Smooth muscle cell of the brain vasculature (primary cell): ENCODE data around the gene SLC25A25.
"Not testable (repeated sequence)": the region's sequence is repeated elsewhere in the genome, so short reads cannot be mapped to it uniquely, and the experiment has no call there.

Source experiments
- DNase-seq: peaks from one replicate; pipeline ENCODE4 v3.0.0-alpha.2; 2012; ENCODE audit warnings: low read depth, low spot score

The SLC25A25 gene

GRCh38 chr9:128051932-128052709 lies 15.9 kb upstream of the SLC25A25 start:
- DNase-seq, result no peak

GRCh38 chr9:128053560-128053959 lies 14.5 kb upstream of the SLC25A25 start:
- DNase-seq, result no peak

DNA sequence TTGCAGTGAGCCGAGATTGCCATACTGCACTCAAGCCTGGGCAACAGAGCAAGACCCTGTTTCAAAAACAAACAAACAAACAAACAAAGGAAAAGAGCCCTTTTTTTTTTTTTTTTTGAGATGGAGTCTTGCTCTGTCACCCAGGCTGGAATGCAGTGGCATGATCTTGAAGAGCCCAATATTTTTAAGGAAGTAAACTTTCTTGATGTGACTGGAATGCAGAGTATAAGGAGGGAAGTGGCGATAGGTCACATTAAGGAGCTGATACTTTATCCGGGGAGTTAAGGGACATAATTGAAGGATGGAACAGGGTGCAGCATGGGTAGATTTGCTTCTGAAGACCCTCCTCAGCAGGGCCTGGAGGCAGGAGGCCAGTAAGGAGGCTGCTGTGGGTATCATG lies 13.9 kb upstream of the SLC25A25 start:
- no peak for DNase-seq

DNA sequence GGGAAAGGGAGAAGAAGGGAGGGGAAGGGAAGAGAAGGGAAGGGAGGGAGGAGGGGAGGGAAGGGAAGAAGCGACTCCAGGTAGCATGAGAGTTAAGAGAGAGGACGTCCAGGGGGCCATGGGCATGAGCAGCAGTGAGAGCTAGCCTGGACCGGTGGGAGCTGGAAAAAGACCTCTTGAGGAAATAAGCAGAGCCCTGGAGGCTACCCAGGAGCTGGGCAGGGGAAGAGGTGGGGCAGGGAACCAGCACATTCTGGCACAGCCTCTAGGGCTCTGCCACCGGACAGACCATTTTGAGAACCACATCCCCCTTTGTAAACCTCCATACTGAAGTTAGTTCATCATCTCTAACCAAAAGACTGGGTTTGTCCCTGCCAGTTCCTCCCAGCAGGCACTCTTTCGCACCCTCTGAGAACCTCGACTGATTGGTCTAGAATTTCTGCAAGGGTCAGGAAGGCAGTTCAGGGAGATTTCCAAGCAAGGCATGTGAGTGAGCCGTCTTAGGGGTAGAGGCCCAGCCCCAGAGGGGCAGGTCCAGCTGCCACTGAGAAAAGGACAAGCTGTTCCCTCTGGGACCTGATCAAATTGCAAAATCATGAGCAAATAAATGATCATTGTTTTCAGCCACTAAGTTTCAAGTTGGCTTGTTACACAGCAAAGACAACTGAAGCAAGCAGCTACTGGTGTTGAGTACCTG lies 12.5 kb upstream of the SLC25A25 start:
- DNase-seq, result no peak

DNA sequence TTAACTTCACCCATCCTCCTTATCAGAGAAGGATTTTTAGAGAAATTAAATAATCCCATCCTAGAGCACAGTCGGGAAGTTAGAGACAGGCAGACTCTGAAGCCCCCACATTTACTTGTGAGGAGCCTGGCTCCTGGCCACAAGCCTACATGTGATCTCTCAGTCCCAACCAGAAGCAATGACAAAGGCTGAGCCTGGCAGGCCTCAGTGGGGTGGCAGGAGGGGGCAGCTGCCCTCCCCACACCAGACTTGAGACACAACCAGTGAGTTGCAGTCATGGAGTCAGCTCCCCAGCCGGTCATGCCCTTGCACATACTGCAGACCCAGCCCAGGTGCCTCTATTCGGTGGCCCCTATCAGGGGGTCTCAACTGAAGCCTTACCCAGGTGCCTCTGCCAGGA lies 11.9 kb upstream of the SLC25A25 start:
- DNase-seq, result no peak

GRCh38 chr9:128056887-128057723 lies 10.9 kb upstream of the SLC25A25 start:
- DNase-seq, result no peak

GRCh38 chr9:128057724-128058409 lies 10.2 kb upstream of the SLC25A25 start:
- no peak for DNase-seq

- no peak for DNase-seq
Observed at GRCh38 chr9:128059365-128059983, 8.6 kb upstream of the SLC25A25 start.

GRCh38 chr9:128061275-128061960 lies 6.6 kb upstream of the SLC25A25 start:
- no peak for DNase-seq

- DNase-seq, result no peak
Observed at GRCh38 chr9:128062279-128062678, 5.8 kb upstream of the SLC25A25 start.

- DNase-seq, result no peak
Observed at GRCh38 chr9:128062846-128063831, 4.9 kb upstream of the SLC25A25 start.

DNA sequence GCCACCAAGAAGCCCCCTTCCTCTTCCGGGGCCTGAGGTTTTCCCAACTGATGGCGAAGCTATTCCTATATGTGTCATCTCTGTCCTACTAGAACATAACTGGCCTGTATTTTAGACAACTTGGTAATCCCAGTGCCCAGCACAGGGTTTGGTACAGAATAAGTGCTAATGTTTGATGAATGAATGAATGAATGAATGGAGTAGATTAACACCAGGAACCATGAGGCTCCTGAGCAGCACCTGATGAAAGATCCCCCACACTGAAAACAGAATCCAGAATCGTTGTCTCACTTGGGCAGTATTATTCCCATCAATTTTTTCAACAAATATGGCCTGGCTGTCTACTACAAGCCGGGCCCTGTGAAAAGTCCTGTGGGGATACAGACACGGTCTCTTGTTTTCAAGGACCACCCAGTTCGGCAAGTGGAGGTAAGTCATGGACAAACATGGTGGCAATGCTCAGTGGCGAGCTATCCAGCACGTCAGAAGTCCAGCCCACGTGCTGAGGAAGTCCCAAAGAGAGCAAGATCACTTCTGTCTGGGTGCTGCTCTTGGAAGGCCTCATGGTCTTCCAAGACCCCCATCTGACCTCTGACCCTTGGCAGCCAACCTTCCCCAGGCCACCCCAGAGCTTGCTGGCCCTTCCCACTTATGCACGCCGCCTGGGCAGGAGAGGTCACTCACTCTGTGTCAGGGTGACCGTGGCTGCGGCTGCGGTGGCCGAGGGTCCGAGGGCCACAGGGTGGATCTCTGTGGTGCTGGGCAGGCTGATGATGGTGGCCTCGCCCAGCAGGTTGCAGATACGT lies 1.9 kb upstream of the SLC25A25 start:
- DNase-seq, result no peak

DNA sequence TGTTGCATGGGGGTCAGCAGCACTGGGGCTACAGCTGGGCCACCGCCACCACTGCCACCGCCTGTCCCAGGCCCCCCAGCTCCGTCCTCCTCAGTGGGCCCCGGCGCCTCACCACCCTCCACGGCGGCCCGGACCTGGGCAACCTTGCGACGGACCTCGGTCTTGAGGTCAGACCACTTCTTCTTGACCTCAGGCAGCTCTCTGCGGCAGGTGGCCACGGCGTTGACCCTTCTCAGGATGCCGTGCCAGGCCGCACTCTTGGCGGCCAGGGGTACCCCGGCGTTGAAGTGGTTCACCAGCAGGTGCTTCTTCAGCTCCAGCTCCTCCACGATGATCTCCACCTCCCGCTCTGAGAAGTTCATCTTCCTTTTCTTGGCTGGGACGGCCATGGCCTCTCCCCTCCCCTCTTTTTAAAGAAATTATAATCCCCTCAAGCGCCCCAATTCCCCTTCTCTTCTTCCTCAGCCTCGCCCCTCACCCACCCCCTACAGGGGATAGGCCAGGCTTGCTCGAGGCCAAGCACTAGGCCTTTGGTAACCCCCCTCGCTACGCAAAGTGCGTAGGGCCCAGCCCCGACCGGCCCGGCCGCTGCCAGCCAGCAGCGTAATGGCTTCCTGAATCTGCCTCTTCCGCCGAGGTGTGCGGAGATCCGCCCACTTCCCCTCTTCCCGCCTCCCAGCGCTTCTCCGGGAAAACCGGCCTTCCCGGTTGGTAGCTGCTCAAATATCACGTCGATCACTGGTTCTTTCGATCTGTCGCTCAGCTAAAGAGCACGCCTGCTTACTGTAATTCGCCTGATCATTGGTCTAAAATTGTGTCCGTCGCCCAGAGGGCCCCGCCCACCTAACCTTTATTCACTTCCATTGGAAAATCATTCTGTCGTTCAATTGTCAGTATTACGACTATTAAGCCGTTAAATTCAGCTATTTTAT lies 1.1 kb upstream of the SLC25A25 start, which contains the start of gene NAIF1:
TSS of gene NAIF1 (minus strand) at position 608 of the 932 bp plus-strand sequence. CDS start at position 389, 219 bp downstream.
- peak; percentile 99 for DNase-seq

DNA sequence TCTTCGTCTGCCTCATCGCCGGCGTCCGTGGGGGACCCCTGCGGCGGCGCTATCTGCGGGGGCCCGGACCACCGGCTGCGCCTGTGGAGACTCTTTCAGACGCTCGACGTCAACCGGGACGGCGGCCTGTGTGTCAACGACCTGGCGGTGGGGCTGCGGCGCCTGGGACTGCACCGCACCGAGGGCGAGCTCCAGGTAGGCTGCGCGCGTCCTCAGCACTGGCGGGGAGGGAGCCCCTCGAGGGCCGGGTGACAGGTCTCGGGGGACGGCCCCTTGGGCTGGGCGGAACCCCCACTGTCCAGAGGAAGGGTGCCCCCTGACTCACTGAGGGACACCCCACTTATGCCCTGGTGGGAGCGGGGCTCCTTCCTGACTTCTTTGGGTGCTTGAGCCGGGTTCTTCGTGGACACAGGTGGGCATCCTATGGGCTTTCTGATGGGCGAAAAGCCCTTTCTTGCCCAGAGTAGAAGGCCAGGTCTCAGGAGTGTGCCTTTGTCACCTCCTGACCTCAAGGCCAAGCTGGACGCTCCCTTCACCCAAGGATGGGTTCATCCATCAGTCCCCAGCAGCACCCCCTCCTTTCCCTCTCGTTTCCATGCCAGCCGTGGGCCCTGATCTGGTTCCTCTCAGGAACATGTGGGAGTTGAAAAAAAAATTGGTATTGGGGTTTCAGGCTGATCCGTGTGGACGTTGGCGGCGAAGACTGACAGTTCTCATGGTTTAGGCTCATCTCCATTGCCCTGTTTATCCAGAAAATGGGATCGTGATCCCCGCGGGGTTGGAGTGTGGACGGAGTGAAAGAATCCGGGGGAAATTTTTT lies 564 bp downstream of the SLC25A25 start:
- DNase-seq, result no peak

GRCh38 chr9:128070874-128071273 lies 2.8 kb downstream of the SLC25A25 start:
- no peak for DNase-seq

DNA sequence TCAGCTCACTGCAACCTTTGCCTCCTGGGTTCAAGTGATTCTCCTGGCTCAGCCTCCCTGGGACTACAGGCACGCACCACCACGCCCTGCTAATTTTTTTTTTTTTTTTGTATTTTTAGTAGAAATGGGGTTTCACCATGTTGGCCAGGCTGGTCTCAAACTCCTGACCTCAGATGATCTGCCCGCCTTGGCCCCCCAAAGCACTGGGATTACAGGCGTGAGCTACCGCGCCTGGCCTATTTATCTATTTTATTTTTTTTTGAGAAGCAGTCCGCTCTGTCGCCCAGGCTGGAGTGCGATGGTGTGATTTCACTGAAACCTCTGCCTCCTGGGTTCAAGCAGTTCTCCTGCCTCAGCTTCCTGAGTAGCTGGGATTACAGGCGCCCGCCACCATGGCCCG lies 3.4 kb downstream of the SLC25A25 start:
- not testable (repeated sequence) for DNase-seq
